ENCODE measurements around the gene GAB2.

The GAB2 gene

DNA sequence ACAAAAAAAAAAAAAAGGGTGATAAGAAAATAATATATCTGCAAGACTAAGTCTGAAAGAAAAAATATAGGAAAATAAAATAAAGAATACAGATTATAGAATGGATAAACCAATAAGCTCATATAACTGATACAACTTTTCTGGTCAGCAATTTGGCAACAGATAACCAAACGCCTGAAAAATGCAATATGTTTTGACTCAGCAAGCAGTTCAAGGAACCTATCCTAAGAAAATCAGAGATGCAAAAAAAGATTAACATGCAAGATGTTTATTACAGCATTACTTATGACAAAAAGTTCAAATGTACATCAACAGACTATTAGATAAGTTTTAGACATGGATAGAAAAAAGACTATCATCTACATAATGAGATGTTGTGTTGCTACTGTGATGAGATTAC is 27.1 kb upstream of the GAB2 start:
- no peak for DNase-seq (ENCODE audit: low spot score in 2 of 2)
- no peaks in the 10 kb centered on the region for H3K9me3 ChIP-seq
- in situ Hi-C loops (cut with MboI; ENCODE audit: low sequenced_read_pairs): no loop called here
- H3K36me3 ChIP-seq (replicated peaks): peaks cover 16% of the 10 kb centered on the region
- no peaks in the 10 kb centered on the region for H3K4me1 ChIP-seq
- no peaks in the 10 kb centered on the region for H3K27me3 ChIP-seq (ENCODE audit: low read depth)
- no peak overlapping the region for H3K4me3 ChIP-seq

- Histone ChIP-seq H3K4me3 (no peak overlapping the region), H3K9me3 (no peaks in the 10 kb centered on the region), H3K27me3 (ENCODE audit: low read depth) (no peaks in the 10 kb centered on the region), H3K36me3 (replicated peaks) (peaks cover 20% of the 10 kb centered on the region), H3K4me1 (no peaks in the 10 kb centered on the region)
- DNase-seq (ENCODE audit: low spot score in 2 of 2): no peak
- in situ Hi-C loops (cut with MboI; ENCODE audit: low sequenced_read_pairs): no loop called here
Measured at GRCh38 chr11:78441956-78442355, 24.3 kb upstream of the GAB2 start.

- in situ Hi-C loops (cut with MboI; ENCODE audit: low sequenced_read_pairs): no loop called here
- Histone ChIP-seq H3K4me1 (no peaks in the 10 kb centered on the region), H3K27me3 (ENCODE audit: low read depth) (no peaks in the 10 kb centered on the region), H3K36me3 (replicated peaks) (peaks cover 24% of the 10 kb centered on the region), H3K9me3 (no peaks in the 10 kb centered on the region), H3K4me3 (no peak overlapping the region)
- DNase-seq (ENCODE audit: low spot score in 2 of 2): no peak
Measured at GRCh38 chr11:78438298-78438975, 20.8 kb upstream of the GAB2 start.

- Histone ChIP-seq H3K27me3 (ENCODE audit: low read depth) (no peaks in the 10 kb centered on the region), H3K4me3 (no peak overlapping the region), H3K36me3 (replicated peaks) (0 out of 2 replicates have a peak, but pooled peaks cover 3% of the 10 kb centered on the region), H3K9me3 (no peaks in the 10 kb centered on the region), H3K4me1 (peaks cover 4% of the 10 kb centered on the region; the same call in 1 of the 2 replicates)
- in situ Hi-C loops (cut with MboI; ENCODE audit: low sequenced_read_pairs): no loop called here
- DNase-seq (ENCODE audit: low spot score in 2 of 2): no peak
Measured at GRCh38 chr11:78432956-78433355, 15.3 kb upstream of the GAB2 start.

DNA sequence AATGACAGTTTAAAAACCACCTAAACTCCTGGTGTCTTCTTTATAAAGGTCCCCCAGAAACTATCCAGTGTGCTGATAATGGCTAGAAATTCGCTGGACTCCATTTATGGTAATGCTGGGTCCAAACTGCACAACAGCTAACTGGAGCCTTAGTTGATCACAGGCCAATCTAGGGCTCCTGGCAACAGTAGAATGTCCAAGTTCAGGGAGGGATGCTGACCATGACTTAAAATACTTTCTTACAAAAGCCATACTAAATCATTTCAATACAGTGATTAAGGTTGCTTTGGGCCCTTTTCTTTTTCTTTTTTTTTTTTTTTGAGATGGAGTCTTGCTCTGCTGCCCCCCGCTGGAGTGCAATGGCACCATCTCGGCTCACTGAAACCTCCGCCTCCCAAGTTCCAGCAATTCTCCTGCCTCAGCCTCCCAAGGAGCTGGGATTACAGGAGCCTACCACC is 14.5 kb upstream of the GAB2 start:
- Histone ChIP-seq H3K4me1 (peaks cover 4% of the 10 kb centered on the region; the same call in 1 of the 2 replicates), H3K36me3 (replicated peaks) (0 out of 2 replicates have a peak, but pooled peaks cover 3% of the 10 kb centered on the region), H3K9me3 (no peaks in the 10 kb centered on the region), H3K4me3 (no peak overlapping the region), H3K27me3 (ENCODE audit: low read depth) (no peaks in the 10 kb centered on the region)
- peak in 1 of 2 experiments; percentile 54 for DNase-seq (ENCODE audit: low spot score in 2 of 2)
- in situ Hi-C loops (cut with MboI; ENCODE audit: low sequenced_read_pairs): no loop called here

DNA sequence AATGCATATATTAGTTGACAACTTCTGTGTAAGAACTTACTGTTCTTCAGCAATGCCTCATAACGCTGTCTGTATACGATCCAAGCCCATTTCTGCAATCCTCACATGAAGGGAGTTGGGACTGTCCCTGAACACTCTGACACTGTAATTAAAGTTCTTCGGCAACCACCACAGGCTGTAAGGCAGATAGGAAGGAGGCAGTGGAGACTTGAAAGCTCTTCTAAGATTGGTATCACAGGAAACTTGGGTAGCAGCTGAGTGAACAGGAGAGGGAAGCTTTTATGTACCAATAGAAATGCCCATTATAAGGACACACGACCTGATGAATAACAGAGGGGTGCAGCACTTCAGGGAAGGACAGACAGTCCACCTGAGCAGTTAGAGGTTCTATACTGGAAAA is 12.0 kb upstream of the GAB2 start:
- Histone ChIP-seq H3K36me3 (replicated peaks) (no peaks in the 10 kb centered on the region), H3K27me3 (ENCODE audit: low read depth) (no peaks in the 10 kb centered on the region), H3K9me3 (no peaks in the 10 kb centered on the region), H3K4me3 (no peak overlapping the region), H3K4me1 (peaks cover 4% of the 10 kb centered on the region; the same call in 1 of the 2 replicates)
- in situ Hi-C loops (cut with MboI; ENCODE audit: low sequenced_read_pairs): no loop called here
- DNase-seq (ENCODE audit: low spot score in 2 of 2): no peak

GRCh38 chr11:78429209-78429608 is 11.6 kb upstream of the GAB2 start:
- H3K4me3 ChIP-seq: no peak overlapping the region
- peaks cover 4% of the 10 kb centered on the region; the same call in 1 of the 2 replicates for H3K4me1 ChIP-seq
- in situ Hi-C loops (cut with MboI; ENCODE audit: low sequenced_read_pairs): no loop called here
- H3K36me3 ChIP-seq (replicated peaks): no peaks in the 10 kb centered on the region
- no peaks in the 10 kb centered on the region for H3K9me3 ChIP-seq
- no peak for DNase-seq (ENCODE audit: low spot score in 2 of 2)
- H3K27me3 ChIP-seq (ENCODE audit: low read depth): no peaks in the 10 kb centered on the region

- no peaks in the 10 kb centered on the region for H3K27me3 ChIP-seq (ENCODE audit: low read depth)
- H3K4me1 ChIP-seq: peaks cover 4% of the 10 kb centered on the region; the same call in 1 of the 2 replicates
- no peaks in the 10 kb centered on the region for H3K9me3 ChIP-seq
- no peak for DNase-seq (ENCODE audit: low spot score in 2 of 2)
- in situ Hi-C loops (cut with MboI; ENCODE audit: low sequenced_read_pairs): no loop called here
- no peaks in the 10 kb centered on the region for H3K36me3 ChIP-seq (replicated peaks)
- no peak overlapping the region for H3K4me3 ChIP-seq
Measured at GRCh38 chr11:78428773-78429172, 11.2 kb upstream of the GAB2 start.

GRCh38 chr11:78428266-78428636 is 10.6 kb upstream of the GAB2 start:
- DNase-seq (ENCODE audit: low spot score in 2 of 2): no peak
- in situ Hi-C loops (cut with MboI; ENCODE audit: low sequenced_read_pairs): no loop called here
- no peaks in the 10 kb centered on the region for H3K27me3 ChIP-seq (ENCODE audit: low read depth)
- no peaks in the 10 kb centered on the region for H3K9me3 ChIP-seq
- H3K4me3 ChIP-seq: no peak overlapping the region
- peaks cover 4% of the 10 kb centered on the region; the same call in 1 of the 2 replicates for H3K4me1 ChIP-seq
- no peaks in the 10 kb centered on the region for H3K36me3 ChIP-seq (replicated peaks)

GRCh38 chr11:78427615-78428265 is 10.1 kb upstream of the GAB2 start:
- Histone ChIP-seq H3K9me3 (no peaks in the 10 kb centered on the region), H3K27me3 (ENCODE audit: low read depth) (no peaks in the 10 kb centered on the region), H3K36me3 (replicated peaks) (no peaks in the 10 kb centered on the region), H3K4me3 (no peak overlapping the region), H3K4me1 (peaks cover 4% of the 10 kb centered on the region; the same call in 1 of the 2 replicates)
- in situ Hi-C loops (cut with MboI; ENCODE audit: low sequenced_read_pairs): no loop called here
- no peak for DNase-seq (ENCODE audit: low spot score in 2 of 2)

DNA sequence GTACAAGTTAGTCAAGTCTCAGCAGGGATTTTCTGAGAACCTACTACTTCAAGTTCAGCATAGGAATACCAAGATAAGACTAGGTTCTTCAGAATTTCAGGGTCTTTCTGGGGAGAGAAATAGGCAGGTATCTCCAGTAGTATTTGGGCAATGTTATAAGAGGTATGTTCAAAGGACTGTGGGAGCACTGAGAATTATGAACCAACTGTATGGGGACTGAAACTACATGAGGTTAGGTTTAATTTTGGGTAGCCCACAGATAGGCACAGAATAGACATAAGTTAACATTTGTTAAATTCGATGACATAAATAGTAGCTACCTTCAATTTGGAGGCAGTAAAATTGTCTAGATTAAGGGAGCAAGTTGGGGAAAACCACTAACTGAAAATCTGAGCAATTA is 9.2 kb upstream of the GAB2 start:
- H3K4me1 ChIP-seq: peaks cover 1% of the 10 kb centered on the region; the same call in 1 of the 2 replicates
- no peak for DNase-seq (ENCODE audit: low spot score in 2 of 2)
- in situ Hi-C loops (cut with MboI; ENCODE audit: low sequenced_read_pairs): no loop called here
- no peaks in the 10 kb centered on the region for H3K9me3 ChIP-seq
- no peaks in the 10 kb centered on the region for H3K27me3 ChIP-seq (ENCODE audit: low read depth)
- H3K36me3 ChIP-seq (replicated peaks): no peaks in the 10 kb centered on the region
- H3K4me3 ChIP-seq: no peak overlapping the region

- Histone ChIP-seq H3K36me3 (replicated peaks) (no peaks in the 10 kb centered on the region), H3K4me1 (no peaks in the 10 kb centered on the region), H3K9me3 (no peaks in the 10 kb centered on the region), H3K27me3 (ENCODE audit: low read depth) (no peaks in the 10 kb centered on the region), H3K4me3 (no peak overlapping the region)
- no peak for DNase-seq (ENCODE audit: low spot score in 2 of 2)
- in situ Hi-C loops (cut with MboI; ENCODE audit: low sequenced_read_pairs): no loop called here
Measured at GRCh38 chr11:78425399-78426070, 7.9 kb upstream of the GAB2 start.

- Histone ChIP-seq H3K4me1 (0 out of 2 replicates have a peak, but pooled peaks cover 2% of the 10 kb centered on the region), H3K36me3 (replicated peaks) (no peaks in the 10 kb centered on the region), H3K27me3 (ENCODE audit: low read depth) (no peaks in the 10 kb centered on the region), H3K4me3 (no peak overlapping the region), H3K9me3 (no peaks in the 10 kb centered on the region)
- in situ Hi-C loops (cut with MboI; ENCODE audit: low sequenced_read_pairs): no loop called here
- no peak for DNase-seq (ENCODE audit: low spot score in 2 of 2)
Measured at GRCh38 chr11:78424334-78425270, 7.0 kb upstream of the GAB2 start.
